Upper lobe of right lung (tissue), 1 donor: ENCODE data around the gene CACNB4. TPM values are rescaled to one million over a fixed set of nuclear protein-coding genes. Genes with fewer than 3 reads are reported as not detected.
A peak's percentile ranks its signal among the peaks of the same experiment; 100 is the strongest.

Experiments
- ATAC-seq: fragments of 200-7000 bp; cut with Tn5 transposase; one replicate; pipeline ENCODE4 v1.9.1; 2020; ENCODE audit warnings: mild to moderate bottlenecking, moderate library complexity
- DNase-seq: peaks from one replicate; pipeline ENCODE4 v3.0.0-alpha.2; 2020
- H3K27ac ChIP-seq: fragments of 200-600 bp; one replicate; pipeline ENCODE4 v1.8.0; 2022
- H3K27me3 ChIP-seq: fragments of 200-600 bp; one replicate; pipeline ENCODE4 v1.8.0; 2022; ENCODE audit warnings: mild to moderate bottlenecking
- H3K36me3 ChIP-seq: fragments of 200-600 bp; one replicate; pipeline ENCODE4 v1.8.0; 2022
- H3K4me1 ChIP-seq: fragments of 200-600 bp; one replicate; pipeline ENCODE4 v1.8.0; 2022
- H3K4me3 ChIP-seq: fragments of 200-600 bp; one replicate; pipeline ENCODE4 v1.8.0; 2022; ENCODE audit warnings: mild to moderate bottlenecking
- H3K9me3 ChIP-seq: fragments of 200-600 bp; one replicate; pipeline ENCODE4 v1.8.0; 2022
- CTCF ChIP-seq: fragments of 200-600 bp; IDR thresholded peaks from one replicate; pipeline ENCODE4 v1.8.0; 2022; ENCODE audit warnings: antibody characterized with exemption
- intact Hi-C: fragments of 100-400 bp; cut with DNase I; formaldehyde crosslinking; loops from one replicate; pipeline ENCODE4 v1.11.0; 2022
- total RNA-seq: library from RNA; stranded (reverse); fragmentation: NEBNext Ultra II Directional; extraction: Animal tissue kit (Norgen Biotek cat#: 25700); gene quantifications from one replicate; pipeline ENCODE4 v1.2.1, GENCODE V29; 2021
- donor health status: DM: no; HTN: yes; CAD: no; lungs with severe emphysema.

Gene CACNB4
- total RNA-seq, 1 donor from 2014 or later: 15.3 TPM

- no peak for TF ChIP-seq CTCF
- Histone ChIP-seq H3K36me3 (no peaks in the 10 kb centered on the region), H3K4me1 (no peaks in the 10 kb centered on the region), H3K4me3 (no peak overlapping the region), H3K27me3 (no peaks in the 10 kb centered on the region), H3K27ac (no peak overlapping the region), H3K9me3 (no peaks in the 10 kb centered on the region)
- intact Hi-C loops: no loop called here
- DNase-seq (no peak), ATAC-seq (peak; percentile 11)
Observed at GRCh38 chr2:151975460-151976414, 123.1 kb downstream of the CACNB4 start.

- Histone ChIP-seq H3K27ac (no peak overlapping the region), H3K4me1 (no peaks in the 10 kb centered on the region), H3K4me3 (no peak overlapping the region), H3K36me3 (no peaks in the 10 kb centered on the region), H3K27me3 (no peaks in the 10 kb centered on the region), H3K9me3 (no peaks in the 10 kb centered on the region)
- DNase-seq (no peak), ATAC-seq (peak; percentile 74)
- intact Hi-C loops: no loop called here
- TF ChIP-seq CTCF: no peak
Observed at GRCh38 chr2:151974988-151975387, 123.9 kb downstream of the CACNB4 start.

- Histone ChIP-seq H3K27me3 (no peaks in the 10 kb centered on the region), H3K4me3 (no peak overlapping the region)
- ATAC-seq: peak; percentile 33
Observed at GRCh38 chr2:151973901-151974199, 125.0 kb downstream of the CACNB4 start.

GRCh38 chr2:151973013-151973900 lies 125.6 kb downstream of the CACNB4 start:
- Histone ChIP-seq H3K27me3 (no peaks in the 10 kb centered on the region), H3K4me1 (no peaks in the 10 kb centered on the region), H3K27ac (no peak overlapping the region), H3K4me3 (no peak overlapping the region), H3K36me3 (no peaks in the 10 kb centered on the region), H3K9me3 (no peaks in the 10 kb centered on the region)
- ATAC-seq (no peak), DNase-seq (no peak)
- intact Hi-C loops: no loop called here
- TF ChIP-seq CTCF: no peak

More at GRCh38 chr2:151973901-151974199, 125.0 kb downstream of the CACNB4 start:
- no peak for TF ChIP-seq CTCF
- Histone ChIP-seq H3K9me3 (no peaks in the 10 kb centered on the region), H3K27ac (no peak overlapping the region), H3K4me1 (no peaks in the 10 kb centered on the region), H3K36me3 (no peaks in the 10 kb centered on the region)
- no peak for DNase-seq
- intact Hi-C loops: no loop called here

GRCh38 chr2:151972241-151973012 lies 126.4 kb downstream of the CACNB4 start:
- no peaks in the 10 kb centered on the region for H3K9me3 ChIP-seq
- H3K4me3 ChIP-seq: no peak overlapping the region
- no peak overlapping the region for H3K27ac ChIP-seq
- ATAC-seq (no peak), DNase-seq (no peak)
- H3K27me3 ChIP-seq: no peaks in the 10 kb centered on the region
- no peak for TF ChIP-seq CTCF
- intact Hi-C loops: no loop called here
- H3K4me1 ChIP-seq: no peaks in the 10 kb centered on the region
- H3K36me3 ChIP-seq: no peaks in the 10 kb centered on the region
